C1 segment of cervical spinal cord (tissue), 14 donors: ENCODE data around the gene KRTAP6-3.

Experiments
- DNase-seq, 14 donors: peaks; one replicate each; lab custom pipeline; 2025; lab: John Stamatoyannopoulos, UW

KRTAP6-3 gene

DNA sequence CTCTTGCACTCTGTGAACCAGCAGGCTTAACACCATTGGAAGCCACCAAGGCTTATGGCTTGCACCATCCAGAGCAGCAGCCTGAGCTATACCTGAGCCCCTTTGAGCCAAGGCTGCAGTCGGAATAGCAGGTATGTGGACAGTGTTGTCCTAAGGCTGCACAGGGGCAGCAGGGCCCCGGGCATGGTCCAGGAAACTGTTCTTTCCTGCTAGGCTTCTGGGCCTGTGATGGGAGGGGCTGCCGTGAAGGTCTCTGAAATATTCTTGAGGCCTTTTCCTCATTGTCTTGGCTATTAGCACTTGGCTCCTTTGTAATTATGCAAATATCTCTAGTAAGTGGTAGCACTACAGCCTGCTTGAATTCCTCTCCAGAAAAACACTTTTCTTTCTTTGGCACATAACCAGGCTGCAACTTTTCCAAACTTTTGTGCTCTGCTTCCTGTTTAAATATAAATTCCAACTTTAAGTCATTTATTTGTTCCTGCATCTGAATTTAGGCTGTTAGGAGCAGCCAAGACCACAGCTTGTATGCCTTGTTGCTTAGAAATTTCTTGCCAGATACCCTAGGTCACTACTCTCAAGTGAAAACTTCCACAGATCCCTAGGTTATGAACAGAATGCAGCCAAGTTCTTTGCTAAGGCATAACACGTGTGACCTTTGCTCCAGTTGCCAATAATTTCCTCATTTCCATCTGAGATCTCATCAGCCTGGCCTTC is 33.4 kb downstream of the KRTAP6-3 start:
- DNase-seq = no peak

DNA sequence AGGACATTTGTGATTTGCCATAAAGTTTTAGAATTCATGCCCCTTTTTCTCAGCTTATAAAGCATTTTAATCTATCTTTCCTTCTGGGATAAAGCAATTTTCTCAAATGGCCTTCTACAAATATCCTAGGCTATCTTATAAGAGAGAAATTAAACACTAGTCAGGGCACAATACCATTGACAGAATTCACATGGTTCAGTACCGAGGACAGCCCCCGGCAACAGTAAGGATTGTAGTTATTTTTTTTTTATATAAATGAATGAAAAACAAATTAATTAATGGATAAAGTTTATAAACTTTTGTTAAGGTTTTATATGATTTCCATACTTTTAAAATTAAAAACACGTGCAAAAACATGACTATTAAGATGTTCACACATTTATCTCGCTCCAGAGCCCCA is 35.9 kb downstream of the KRTAP6-3 start:
- DNase-seq = no peak

DNA sequence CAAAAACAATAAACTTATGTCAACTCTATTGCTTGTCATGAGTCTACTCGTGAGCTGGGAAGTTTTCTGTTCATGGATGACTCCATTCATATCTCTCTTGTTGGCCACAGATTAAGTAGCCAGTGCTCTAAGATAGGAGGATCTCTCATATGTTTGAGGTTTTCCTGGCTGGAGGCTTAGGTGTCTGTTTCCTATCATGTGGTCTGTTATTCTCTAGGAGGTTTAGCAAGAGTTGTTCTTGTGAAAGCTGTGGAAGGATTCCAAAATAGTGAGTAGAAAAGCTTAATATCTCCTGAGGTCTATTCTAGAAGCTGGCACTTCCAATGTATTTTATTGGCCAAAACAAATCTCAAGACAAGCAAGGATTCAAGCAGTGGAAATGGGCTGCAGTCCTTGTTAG is 37.0 kb downstream of the KRTAP6-3 start:
- DNase-seq = no peak

GRCh38 chr21:30634906-30635305 is 42.7 kb downstream of the KRTAP6-3 start, which contains the start of gene KRTAP20-2:
TSS of gene KRTAP20-2 (plus strand) at chr21:30635206. CDS start at chr21:30635264, 58 bp downstream.
- no peak for DNase-seq

- no peak for DNase-seq
These were observed 46.4 kb downstream of the KRTAP6-3 start for GRCh38 chr21:30638686-30639085.

DNA sequence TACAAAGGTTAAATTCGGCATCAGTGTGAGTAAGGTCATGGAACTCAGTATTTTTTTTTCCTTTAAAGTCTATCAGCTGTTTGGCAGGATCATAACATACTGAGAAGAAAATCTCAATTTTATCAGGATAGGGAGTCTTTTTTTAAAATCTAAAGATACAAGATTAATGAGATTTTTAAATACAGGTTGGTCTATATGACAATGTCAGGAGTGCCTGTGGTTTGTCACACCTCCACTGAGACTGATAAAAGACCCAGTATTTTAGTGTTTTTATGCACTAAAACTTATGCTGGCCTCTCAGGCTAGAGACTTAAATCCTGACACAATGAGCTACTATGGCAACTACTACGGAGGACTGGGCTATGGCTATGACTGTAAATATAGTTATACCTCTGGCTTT is 50.3 kb downstream of the KRTAP6-3 start, which contains the start of gene KRTAP20-3:
KRTAP20-3 (plus strand) TSS at position 301 of the 400 bp plus-strand sequence.
- no peak for DNase-seq
